Trophoblast cell (in vitro differentiated cells and primary cell): Measurements from ENCODE around the gene PAK2.

Source experiments
- DNase-seq, 2 donors: peaks; one replicate each; pipeline ENCODE4 v3.0.0-alpha.2; 2016
- H2AFZ ChIP-seq: 2 replicates; pipeline ENCODE4 v1.6.1; 2013; ENCODE audit warnings: low read length, moderate library complexity, mild to moderate bottlenecking; ENCODE audit not compliant: insufficient read depth, poor library complexity
- H2AK5ac ChIP-seq: 2 replicates; pipeline ENCODE4 v1.6.1; 2013; ENCODE audit warnings: mild to moderate bottlenecking, low read length
- H2BK120ac ChIP-seq: 2 replicates; pipeline ENCODE4 v1.6.1; 2013; ENCODE audit warnings: low read length, mild to moderate bottlenecking, moderate library complexity; ENCODE audit not compliant: insufficient read depth, poor library complexity
- H2BK12ac ChIP-seq: 2 replicates; pipeline ENCODE4 v1.6.1; 2013; ENCODE audit warnings: mild to moderate bottlenecking, low read length, moderate library complexity
- H2BK5ac ChIP-seq: 2 replicates; pipeline ENCODE4 v1.6.1; 2013; ENCODE audit warnings: low read length, low read depth, moderate library complexity, mild to moderate bottlenecking; ENCODE audit not compliant: poor library complexity
- H3K14ac ChIP-seq: 2 replicates; pipeline ENCODE4 v1.6.1; 2013; ENCODE audit warnings: mild to moderate bottlenecking, low read length
- H3K18ac ChIP-seq: 2 replicates; pipeline ENCODE4 v1.6.1; 2013; ENCODE audit warnings: mild to moderate bottlenecking, low read length
- H3K23ac ChIP-seq: 2 replicates; pipeline ENCODE4 v1.6.1; 2013; ENCODE audit warnings: low read length
- H3K27ac ChIP-seq: 2 replicates; pipeline ENCODE4 v1.5.1; 2013; ENCODE audit warnings: low read depth, mild to moderate bottlenecking, inconsistent platforms, low read length, moderate library complexity
- H3K27me3 ChIP-seq: 2 replicates; pipeline ENCODE4 v1.6.1; 2013; ENCODE audit warnings: inconsistent platforms, mild to moderate bottlenecking, low read length, moderate library complexity; ENCODE audit not compliant: insufficient read depth
- H3K36me3 ChIP-seq, 2 experiments: 1 replicate in 1 of 2; 2 replicates in 1 of 2; pipeline ENCODE4 v1.6.1; 2013; ENCODE audit warnings: low read length in 2 of 2, mild to moderate bottlenecking in 2 of 2, moderate library complexity in 1 of 2; ENCODE audit not compliant: insufficient read depth in 2 of 2, control insufficient read depth in 1 of 2
- H3K4ac ChIP-seq: 2 replicates; pipeline ENCODE4 v1.6.1; 2013; ENCODE audit warnings: low read depth, mild to moderate bottlenecking, low read length, moderate library complexity
- H3K4me1 ChIP-seq, 2 experiments: 1 replicate in 1 of 2; 2 replicates in 1 of 2; pipeline ENCODE4 v1.6.1; 2013; ENCODE audit warnings: low read length in 2 of 2, mild to moderate bottlenecking in 2 of 2, moderate library complexity in 1 of 2; ENCODE audit not compliant: insufficient read depth in 2 of 2, control insufficient read depth in 1 of 2
- H3K4me2 ChIP-seq: 2 replicates; pipeline ENCODE4 v1.6.1; 2013; ENCODE audit warnings: inconsistent platforms, mild to moderate bottlenecking, low read length, moderate library complexity
- H3K4me3 ChIP-seq: 2 replicates; pipeline ENCODE4 v1.5.1; 2013; ENCODE audit warnings: mild to moderate bottlenecking, low read depth, low read length, inconsistent platforms
- H3K79me1 ChIP-seq: one replicate; pipeline ENCODE4 v1.6.1; 2013; ENCODE audit warnings: low read length
- H3K79me2 ChIP-seq: 2 replicates; pipeline ENCODE4 v1.6.1; 2013; ENCODE audit warnings: low read length, mild to moderate bottlenecking; ENCODE audit not compliant: control insufficient read depth, insufficient read depth, poor library complexity
- H3K9ac ChIP-seq: 2 replicates; pipeline ENCODE4 v1.6.1; 2013; ENCODE audit warnings: mild to moderate bottlenecking, low read length
- H3K9me3 ChIP-seq: 2 replicates; pipeline ENCODE4 v1.6.1; 2013; ENCODE audit warnings: low read depth, mild to moderate bottlenecking, control low read depth, inconsistent platforms, low read length; ENCODE audit not compliant: insufficient read depth
- H4K12ac ChIP-seq: 2 replicates; pipeline ENCODE4 v1.6.1; 2013; ENCODE audit warnings: low read depth, mild to moderate bottlenecking, low read length, moderate library complexity
- H4K8ac ChIP-seq: 2 replicates; pipeline ENCODE4 v1.6.1; 2013; ENCODE audit warnings: low read depth, mild to moderate bottlenecking, low read length, moderate library complexity
- H4K91ac ChIP-seq: one replicate; pipeline ENCODE4 v1.6.1; 2013; ENCODE audit warnings: low read depth, mild to moderate bottlenecking, low read length, moderate library complexity
- WGBS: extraction: QIAGEN DNeasy Blood & Tissue Kit; methylation state at CpG from one replicate; pipeline ENCODE4 v1.1.7; 2013; ENCODE audit warnings: missing lambda C conversion rate; ENCODE audit not compliant: insufficient read length, insufficient coverage; ENCODE audit errors: extremely low coverage; 5-methylcytosine and 5-hydroxymethylcytosine counted together

The PAK2 gene

GRCh38 chr3:196772102-196772501 lies 32.4 kb downstream of the PAK2 start:
- Histone ChIP-seq H3K79me2 (peaks cover 14% of the 10 kb centered on the region), H2BK5ac (no peak overlapping the region), H3K4me2 (no peak overlapping the region), H3K14ac (no peak overlapping the region), H2BK12ac (no peak overlapping the region), H3K9ac (no peak overlapping the region), H2AK5ac (no peak overlapping the region), H4K12ac (no peak overlapping the region), H3K4me1 (peaks cover 5% of the 10 kb centered on the region in 2 experiments), H4K91ac (no peak overlapping the region), H3K27me3 (no peaks in the 10 kb centered on the region), H3K23ac (no peak overlapping the region), H3K36me3 (peaks cover 6 to 9% of the 10 kb centered on the region in 2 experiments), H2BK120ac (no peak overlapping the region), H3K4ac (peak overlapping the region; percentile 37), H4K8ac (no peak overlapping the region), H3K4me3 (no peak overlapping the region), H3K79me1 (no peaks in the 10 kb centered on the region), H3K18ac (no peak overlapping the region), H3K9me3 (no peaks in the 10 kb centered on the region), H3K27ac (no peak overlapping the region), H2AFZ (no peak overlapping the region)
- DNase-seq, result no peak
- WGBS, result no CpG with 5 or more reads among the region's 4 CpGs

GRCh38 chr3:196772897-196773296 lies 33.2 kb downstream of the PAK2 start:
- Histone ChIP-seq H3K79me1 (no peaks in the 10 kb centered on the region), H3K14ac (no peak overlapping the region), H3K4me1 (peaks cover 5% of the 10 kb centered on the region in 2 experiments), H2AK5ac (no peak overlapping the region), H3K9me3 (no peaks in the 10 kb centered on the region), H3K4me3 (no peak overlapping the region), H3K36me3 (peaks cover 6 to 9% of the 10 kb centered on the region in 2 experiments), H3K79me2 (peaks cover 14% of the 10 kb centered on the region), H3K27me3 (no peaks in the 10 kb centered on the region), H4K91ac (no peak overlapping the region), H3K18ac (no peak overlapping the region), H2BK12ac (no peak overlapping the region), H2AFZ (no peak overlapping the region), H3K23ac (no peak overlapping the region), H2BK5ac (no peak overlapping the region), H4K8ac (no peak overlapping the region), H3K4ac (no peak overlapping the region), H3K9ac (no peak overlapping the region), H4K12ac (no peak overlapping the region), H2BK120ac (no peak overlapping the region), H3K4me2 (no peak overlapping the region), H3K27ac (no peak overlapping the region)
- DNase-seq, result no peak
- WGBS, result no CpG with 5 or more reads among the region's 6 CpGs

GRCh38 chr3:196774191-196774820 lies 34.6 kb downstream of the PAK2 start:
- Histone ChIP-seq H3K9ac (no peak overlapping the region), H2BK12ac (no peak overlapping the region), H3K9me3 (no peaks in the 10 kb centered on the region), H3K27me3 (no peaks in the 10 kb centered on the region), H3K14ac (no peak overlapping the region), H3K23ac (no peak overlapping the region), H4K8ac (no peak overlapping the region), H3K18ac (no peak overlapping the region), H3K4ac (peak overlapping the region; percentile 98), H2AK5ac (no peak overlapping the region), H3K79me1 (peaks cover 2% of the 10 kb centered on the region), H3K27ac (no peak overlapping the region), H2BK5ac (no peak overlapping the region), H4K12ac (no peak overlapping the region), H3K4me2 (no peak overlapping the region), H3K4me1 (peaks cover 7 to 10% of the 10 kb centered on the region in 2 experiments), H2AFZ (no peak overlapping the region), H3K4me3 (no peak overlapping the region), H2BK120ac (no peak overlapping the region), H3K79me2 (peaks cover 9% of the 10 kb centered on the region), H3K36me3 (peaks cover 0 to 4% of the 10 kb centered on the region in 2 experiments), H4K91ac (no peak overlapping the region)
- peak in 1 of 2 donors; percentile 26 for DNase-seq
- WGBS, result no CpG with 5 or more reads among the region's 5 CpGs

- H3K18ac ChIP-seq, result no peak overlapping the region
These were observed 35.3 kb downstream of the PAK2 start for GRCh38 chr3:196774848-196775422.

More at GRCh38 chr3:196774848-196775422, 35.3 kb downstream of the PAK2 start:
- Histone ChIP-seq H3K4ac (no peak overlapping the region), H3K79me2 (peaks cover 6% of the 10 kb centered on the region), H3K23ac (no peak overlapping the region), H3K9ac (no peak overlapping the region), H3K27ac (no peak overlapping the region), H3K4me1 (peaks cover 11 to 12% of the 10 kb centered on the region in 2 experiments), H3K27me3 (no peaks in the 10 kb centered on the region), H3K14ac (no peak overlapping the region), H3K36me3 (peaks cover 2% of the 10 kb centered on the region in 2 experiments), H3K79me1 (peaks cover 3% of the 10 kb centered on the region), H2AK5ac (no peak overlapping the region), H2BK5ac (no peak overlapping the region), H3K4me3 (no peak overlapping the region), H4K8ac (no peak overlapping the region), H4K91ac (no peak overlapping the region), H2BK12ac (no peak overlapping the region), H2BK120ac (no peak overlapping the region), H3K9me3 (no peaks in the 10 kb centered on the region), H3K4me2 (no peak overlapping the region), H2AFZ (no peak overlapping the region), H4K12ac (no peak overlapping the region)
- no CpG with 5 or more reads among the region's 6 CpGs for WGBS
- peak in 1 of 2 donors; percentile 29 for DNase-seq
